GM19193 (cell line): ENCODE data around the gene TBC1D1.

Experiments
- POLR2A ChIP-seq: IDR thresholded peaks from 4 replicates; pipeline ENCODE4 v1.6.1; 2011; ENCODE audit not compliant: insufficient read depth, insufficient read length; ENCODE audit errors: extremely low read depth

Gene TBC1D1

GRCh38 chr4:37902738-37903693 lies 12.1 kb downstream of the TBC1D1 start:
- no peak for TF ChIP-seq POLR2A

GRCh38 chr4:37903901-37904300 lies 13.0 kb downstream of the TBC1D1 start:
- TF ChIP-seq POLR2A: no peak

DNA sequence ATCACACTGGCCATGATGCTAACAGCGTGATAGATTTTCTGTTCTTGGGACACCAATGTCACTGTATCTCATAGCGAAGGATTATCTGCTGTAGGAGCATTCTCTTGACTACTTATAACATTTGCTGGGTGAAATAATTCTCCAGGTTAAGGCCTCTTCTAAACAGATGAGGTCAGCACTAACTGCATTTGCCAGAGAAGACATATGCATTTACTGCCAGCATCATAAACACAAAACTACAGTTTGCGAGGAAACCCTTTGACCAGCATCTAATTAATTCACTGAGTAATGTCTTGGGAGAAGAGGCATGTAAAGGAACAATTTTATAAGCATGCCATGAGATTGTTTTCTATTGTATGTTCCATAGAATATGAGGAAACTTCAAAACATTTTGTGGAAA lies 13.9 kb downstream of the TBC1D1 start:
- TF ChIP-seq POLR2A: no peak

- no peak for TF ChIP-seq POLR2A
Observed at GRCh38 chr4:37905533-37906169, 14.8 kb downstream of the TBC1D1 start.

DNA sequence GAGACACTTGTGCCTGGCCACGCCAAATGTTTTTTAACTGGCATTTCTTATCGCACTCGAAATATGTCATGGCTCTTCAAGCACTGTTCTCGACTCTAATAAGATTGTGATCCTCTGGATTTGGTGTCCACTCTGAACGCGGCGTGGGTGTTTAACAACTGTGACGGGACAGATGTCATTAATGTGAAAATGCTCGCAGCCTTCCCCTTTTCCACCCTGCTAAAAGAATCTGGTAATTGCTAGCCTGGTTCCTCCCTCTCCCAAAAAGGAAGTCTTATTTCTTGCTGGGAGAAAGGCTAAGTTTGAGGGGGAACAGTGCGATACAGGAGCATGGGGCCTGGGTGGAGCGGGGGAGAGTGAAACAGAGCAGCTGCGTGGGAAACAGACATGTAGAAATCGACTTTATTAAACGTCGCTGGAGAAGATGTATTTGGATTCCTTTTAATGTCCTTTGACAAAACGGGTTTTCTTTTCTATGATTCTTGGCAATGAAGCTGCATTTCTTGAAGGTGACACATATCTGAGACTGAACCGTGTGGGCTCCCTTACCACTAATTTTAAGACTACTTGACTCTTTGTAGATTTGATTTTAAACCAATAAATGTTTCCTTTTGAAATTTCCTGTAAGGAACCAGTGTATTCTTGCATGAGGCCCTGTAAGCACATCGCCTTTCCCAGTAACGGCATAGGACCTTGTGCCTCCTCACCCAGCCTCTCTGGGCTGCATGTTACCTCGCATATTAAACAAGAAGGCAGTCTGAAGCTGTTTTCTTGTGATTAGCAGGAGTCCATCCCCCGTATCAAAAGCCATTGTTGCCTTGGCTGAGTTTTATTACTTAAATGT lies 17.8 kb downstream of the TBC1D1 start:
- no peak for TF ChIP-seq POLR2A

GRCh38 chr4:37909332-37910090 lies 18.6 kb downstream of the TBC1D1 start:
- no peak for TF ChIP-seq POLR2A

DNA sequence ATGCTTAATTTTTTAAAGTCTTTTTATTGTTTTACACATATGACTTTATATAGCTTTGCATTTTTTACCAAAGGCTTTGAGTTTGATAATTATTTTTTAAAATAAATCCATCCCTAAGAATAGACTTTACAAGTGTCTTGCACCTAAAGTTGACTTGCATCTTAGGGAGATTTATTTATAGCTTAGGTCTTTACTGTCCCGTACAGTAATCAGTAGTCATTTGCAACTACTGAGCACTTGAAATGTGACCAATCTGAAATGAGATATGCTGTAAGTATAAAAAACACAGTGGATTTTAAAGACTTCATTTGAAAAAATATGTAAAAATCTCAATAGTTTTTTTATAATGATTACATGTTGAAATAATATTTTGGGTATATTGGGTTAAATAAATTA lies 19.2 kb downstream of the TBC1D1 start:
- no peak for TF ChIP-seq POLR2A

DNA sequence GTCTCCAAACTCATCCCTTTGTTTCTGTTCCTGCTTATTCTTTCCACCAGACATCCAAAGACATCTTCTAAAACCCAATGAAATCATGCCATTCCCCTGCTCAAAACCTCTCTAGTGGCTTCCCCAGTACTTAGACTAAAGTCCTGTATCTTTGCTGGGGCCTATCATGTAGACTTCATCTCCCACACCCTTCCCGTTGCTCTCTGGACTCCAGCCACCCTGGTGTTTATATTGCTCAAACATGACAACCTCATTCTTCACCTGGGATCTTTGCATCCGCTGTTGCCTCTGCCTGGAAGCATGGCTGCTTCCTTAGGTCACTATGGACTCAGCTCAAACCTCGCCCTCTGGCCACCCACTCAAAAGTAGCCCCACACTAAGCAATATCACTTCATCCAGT lies 23.7 kb downstream of the TBC1D1 start:
- no peak for TF ChIP-seq POLR2A

DNA sequence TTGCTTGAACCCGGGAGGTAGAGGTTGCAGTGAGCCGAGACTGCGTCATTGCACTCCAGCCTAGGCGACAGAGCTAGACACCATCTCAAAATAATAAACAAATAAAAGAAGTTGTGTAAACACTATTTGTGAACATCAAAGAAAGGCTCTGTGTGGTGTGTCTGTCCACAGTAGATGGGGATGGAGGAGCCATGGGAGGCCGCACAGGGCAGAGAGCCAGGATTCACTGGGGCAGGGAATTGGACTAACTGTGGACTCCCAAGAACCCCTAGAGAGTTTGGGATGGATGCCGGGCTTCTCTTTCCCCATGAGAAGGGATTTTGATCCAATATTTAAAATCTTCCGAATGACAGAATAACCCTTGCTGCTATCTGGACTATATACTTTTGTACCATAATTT lies 26.5 kb downstream of the TBC1D1 start:
- no peak for TF ChIP-seq POLR2A

DNA sequence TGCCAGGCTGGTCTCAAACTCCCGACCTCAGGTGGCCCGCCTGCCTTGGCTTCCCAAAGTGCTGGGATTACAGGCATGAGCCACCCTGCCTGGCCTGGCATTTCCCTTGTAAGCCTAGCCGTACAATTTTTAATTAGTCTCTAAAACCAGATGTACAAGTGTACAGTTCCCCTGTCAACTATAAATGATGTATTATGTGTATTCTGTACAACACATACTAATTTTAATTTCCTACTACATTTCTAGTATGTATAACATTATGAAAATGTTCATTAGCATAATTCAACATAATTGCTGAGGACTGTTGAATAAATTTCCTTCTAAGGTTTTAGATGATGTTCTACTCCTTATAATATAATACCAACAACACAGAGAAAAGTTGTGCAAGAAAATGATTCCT lies 27.8 kb downstream of the TBC1D1 start:
- no peak for TF ChIP-seq POLR2A

- no peak for TF ChIP-seq POLR2A
Observed at GRCh38 chr4:37922328-37922727, 31.4 kb downstream of the TBC1D1 start.

DNA sequence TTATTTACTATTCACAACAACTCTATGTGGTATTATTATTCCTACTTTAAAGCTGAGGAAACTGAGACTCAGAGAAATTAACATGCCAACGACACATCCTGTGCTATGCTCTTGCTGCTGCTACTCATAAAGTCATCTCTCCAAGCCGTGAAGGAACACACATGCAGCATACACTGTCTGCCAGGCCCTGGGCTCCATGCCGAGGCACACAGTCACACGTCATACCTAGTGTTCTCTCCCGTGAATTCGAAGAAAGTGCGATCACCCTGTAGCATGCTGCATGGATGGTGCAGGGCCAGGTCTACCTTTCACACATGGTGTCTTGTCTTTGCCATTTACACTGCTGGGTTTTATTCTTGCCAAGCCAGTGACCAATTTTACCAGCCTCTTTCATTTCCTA lies 34.1 kb downstream of the TBC1D1 start:
- no peak for TF ChIP-seq POLR2A

DNA sequence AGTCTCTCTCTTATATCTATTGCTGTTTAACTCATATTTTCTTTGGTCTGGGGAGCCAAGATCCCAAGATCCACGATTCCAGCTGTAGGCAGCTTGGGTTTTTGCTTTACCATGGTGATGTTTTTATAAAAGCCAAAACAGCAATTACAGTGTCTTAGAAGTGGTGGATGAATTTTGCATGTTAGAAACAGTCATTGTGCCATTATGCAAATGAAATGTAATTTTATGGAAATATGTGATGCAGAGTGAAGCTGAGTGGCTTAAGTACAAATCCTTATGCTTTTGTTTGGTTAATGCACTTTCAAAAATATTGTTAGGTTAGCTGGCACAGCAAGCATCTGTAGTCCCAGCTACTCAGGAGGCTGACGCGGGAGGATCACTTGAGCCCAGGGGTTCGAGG lies 36.5 kb downstream of the TBC1D1 start:
- no peak for TF ChIP-seq POLR2A
